ENCODE measurements around the gene SYCE3. TPM values are rescaled to one million over a fixed set of nuclear protein-coding genes. Genes with fewer than 3 reads are reported as not detected.
A peak's percentile ranks its signal among the peaks of the same experiment; 100 is the strongest.

SYCE3 gene
- polyA plus RNA-seq, 1 of the 3 experiments (the other 2 are of a cell fraction), result 3.6 TPM

GRCh38 chr22:50548040-50548920, 14.4 kb downstream of the SYCE3 start:
- H3K9me2 ChIP-seq, result no peaks in the 10 kb centered on the region
- TF ChIP-seq MXI1 (IDR thresholded peaks at IDR 0.05; ENCODE audit: low read depth, low read length) (no peak), REST (IDR thresholded peaks at IDR 0.05; ENCODE audit: low read depth, low read length) (no peak), RAD21 (IDR thresholded peaks at IDR 0.05; ENCODE audit: low read length) (no peak), EZH2phosphoT487 (IDR thresholded peaks at IDR 0.05; ENCODE audit: borderline replicate concordance, low read depth) (no peak), TEAD4 (IDR thresholded peaks at IDR 0.05; ENCODE audit: borderline replicate concordance, insufficient read depth) (no peak), TCF12 (IDR thresholded peaks at IDR 0.05) (no peak), PBX3 (IDR thresholded peaks at IDR 0.05) (no peak), MAX (IDR thresholded peaks at IDR 0.05; ENCODE audit: low read depth) (no peak), RCOR1 (IDR thresholded peaks at IDR 0.05; ENCODE audit: low read length) (no peak), YY1 (IDR thresholded peaks at IDR 0.05; ENCODE audit: low read depth) (no peak), ELF1 (IDR thresholded peaks at IDR 0.05) (no peak), USF1 (IDR thresholded peaks at IDR 0.05; ENCODE audit: borderline replicate concordance, low read depth) (no peak), IRF3 (IDR thresholded peaks at IDR 0.05; ENCODE audit: low read depth, low read length) (no peak), NFIC (IDR thresholded peaks at IDR 0.05; ENCODE audit: borderline replicate concordance) (no peak), SIN3A (IDR thresholded peaks at IDR 0.05; ENCODE audit: borderline replicate concordance, low read depth, low read length) (no peak), USF2 (IDR thresholded peaks at IDR 0.05; ENCODE audit: borderline replicate concordance, low read depth, low read length) (no peak), JUND (IDR thresholded peaks at IDR 0.05) (no peak), MEF2A (IDR thresholded peaks at IDR 0.05; ENCODE audit: borderline replicate concordance, low read depth) (no peak), CTCF (IDR thresholded peaks at IDR 0.05) (no peak)
- no peak overlapping the region for H3K4me3 ChIP-seq (ENCODE audit: low read depth in 2 of 2, low read length in 1 of 2)
- 96% methylated on average over 22 of the region's 56 CpGs for WGBS (ENCODE audit: low lambda C conversion rate)
- CTCF ChIA-PET, result interaction anchor here (1.4 to 4.9 kb wide), 4 partner anchors 15 to 72 kb away, joined by 4 to 31 read pairs (median 8); partner anchors contain the start of genes SCO2 and SYCE3
- DNase-seq, result peak; percentile 38
- no peaks in the 10 kb centered on the region for H3K79me2 ChIP-seq (ENCODE audit: insufficient read depth)
- H3K27ac ChIP-seq (ENCODE audit: low read depth in 2 of 2, low read length in 1 of 2), result no peak overlapping the region
- no peaks in the 10 kb centered on the region for H3K27me3 ChIP-seq (ENCODE audit: insufficient read depth)
- POLR2A ChIA-PET, result interaction anchor here (0.6 kb wide), 1 partner anchor 19 kb away, joined by 3 read pairs; no protein-coding TSS in a partner anchor
- no peaks in the 10 kb centered on the region for H3K36me3 ChIP-seq (replicated peaks in 1 of 2; ENCODE audit: control insufficient read depth in 1 of 2, insufficient read depth in 2 of 2, low read length in 1 of 2)
- H3K4me1 ChIP-seq (ENCODE audit: control insufficient read depth in 1 of 2, insufficient read depth in 2 of 2, low read depth in 1 of 2, low read length in 1 of 2), result peaks cover 0 to 9% of the 10 kb centered on the region in 2 experiments; a peak in 1 of 4 replicates
- H4K20me1 ChIP-seq (ENCODE audit: insufficient read depth), result no peaks in the 10 kb centered on the region
- H3K9me3 ChIP-seq, result no peaks in the 10 kb centered on the region
- H3K4me2 ChIP-seq, result no peak overlapping the region
- no peak overlapping the region for H2AFZ ChIP-seq (ENCODE audit: low read depth)
- no peaks in the 10 kb centered on the region for H3F3A ChIP-seq (replicated peaks; ENCODE audit: insufficient read depth)
- no peak overlapping the region for H3K9ac ChIP-seq
